Panc1 (cell line): Measurements from ENCODE around the gene ERN1. TPM values are rescaled to one million over a fixed set of nuclear protein-coding genes. Genes with fewer than 3 reads are reported as not detected.

Experiments
- ATAC-seq: fragments of 200-7000 bp; cut with Tn5 transposase; 2 replicates; pipeline ENCODE4 v1.9.1; 2020; ENCODE audit warnings: mild to moderate bottlenecking, moderate library complexity
- BruUV-seq: library from RNA; stranded (reverse); fragments of 400-500 nt; replicated peaks from 2 replicates; lab custom pipeline; 2021; lab: Mats Ljungman, UMichigan
- CTCF ChIA-PET: fragments of 300-600 bp; sonication (Branson Sonifier 250); formaldehyde crosslinking; loops from one replicate; lab custom pipeline; 2022; ENCODE audit warnings: antibody characterized with exemption; lab: Charles Lee
- POLR2A ChIA-PET: fragments of 300-600 bp; sonication (Branson Sonifier 250); formaldehyde crosslinking; loops from one replicate; lab custom pipeline; 2022; ENCODE audit warnings: antibody characterized with exemption; lab: Charles Lee
- DNase-seq: peaks from one replicate; pipeline ENCODE4 v3.0.0-alpha.2; 2010; ENCODE audit warnings: low read depth, low spot score
- H3K27ac ChIP-seq: 2 replicates; pipeline ENCODE4 v1.5.1; 2011; ENCODE audit warnings: mild to moderate bottlenecking, low read length, inconsistent platforms
- H3K27me3 ChIP-seq: fragments of 200-500 bp; sonication (Bioruptor generic); 2 replicates; pipeline ENCODE4 v1.6.0; 2014; ENCODE audit warnings: low read length, inconsistent platforms; ENCODE audit not compliant: control insufficient read depth, insufficient read depth
- H3K36me3 ChIP-seq: fragments of 200-500 bp; sonication (Bioruptor generic); 2 replicates; pipeline ENCODE4 v1.5.1; 2014; ENCODE audit warnings: inconsistent platforms, mild to moderate bottlenecking, low read length, moderate library complexity; ENCODE audit not compliant: control insufficient read depth, insufficient read depth
- H3K4me1 ChIP-seq: 2 replicates; pipeline ENCODE4 v1.5.1; 2011; ENCODE audit warnings: inconsistent platforms, mild to moderate bottlenecking, low read length, moderate library complexity; ENCODE audit not compliant: control insufficient read depth, insufficient read depth
- H3K4me3 ChIP-seq, 2 experiments: 2 replicates each; pipeline ENCODE4 v1.5.1; 2011 to 2012; ENCODE audit warnings: low read depth in 2 of 2, low read length in 2 of 2, mild to moderate bottlenecking in 2 of 2, inconsistent platforms in 1 of 2, moderate library complexity in 1 of 2
- H3K9me3 ChIP-seq: fragments of 200-500 bp; sonication (Bioruptor generic); 2 replicates; pipeline ENCODE4 v1.5.1; 2014; ENCODE audit warnings: low read depth, mild to moderate bottlenecking, inconsistent platforms, low read length, moderate library complexity; ENCODE audit not compliant: control insufficient read depth, insufficient read depth
- POLR2AphosphoS5 ChIP-seq: IDR thresholded peaks from 2 replicates; pipeline ENCODE4 v1.6.1; 2012; ENCODE audit warnings: mild to moderate bottlenecking, low read depth, low read length, moderate library complexity
- SIN3A ChIP-seq: IDR thresholded peaks from 2 replicates; pipeline ENCODE4 v1.6.1; 2012; ENCODE audit warnings: low read depth, mild to moderate bottlenecking, low read length, moderate library complexity, borderline replicate concordance; ENCODE audit not compliant: insufficient read depth
- TCF7L2 ChIP-seq: IDR thresholded peaks from 2 replicates; pipeline ENCODE4 v1.6.1; 2011; ENCODE audit warnings: mild to moderate bottlenecking, low read depth, low read length, inconsistent platforms
- in situ Hi-C: cut with HindIII; loops from 2 replicates; pipeline ENCODE4 v1.10.0; 2016; ENCODE audit warnings: low sequenced_read_pairs, low pct_unique_long_range_greater_than_20kb
- intact Hi-C: fragments of 100-400 bp; cut with micrococcal nuclease; formaldehyde crosslinking; loops from one replicate; pipeline ENCODE4 v1.10.0; 2022; ENCODE audit not compliant: unreplicated experiment
- total RNA-seq: library from RNA; stranded (reverse); gene quantifications from one replicate; pipeline ENCODE4 v1.2.1, GENCODE V29; 2021; ENCODE audit not compliant: unreplicated experiment
- TF ChIP-seq, protein P1 (sequence below): fragments of 450-650 bp; IDR thresholded peaks from 2 replicates; pipeline ENCODE4 v1.5.1; 2017; ENCODE audit warnings: mild to moderate bottlenecking
- TF ChIP-seq, protein P2 (sequence below), 2 experiments: IDR thresholded peaks; 2 replicates each; pipeline ENCODE4 v1.6.1; 2011 to 2012; ENCODE audit warnings: low read depth in 2 of 2, control low read depth in 1 of 2, low read length in 1 of 2, mild to moderate bottlenecking in 1 of 2, moderate library complexity in 1 of 2; ENCODE audit not compliant: insufficient read depth in 1 of 2

ERN1 gene
- total RNA-seq, 1 experiment from 2014 or later = 12.1 TPM

DNA sequence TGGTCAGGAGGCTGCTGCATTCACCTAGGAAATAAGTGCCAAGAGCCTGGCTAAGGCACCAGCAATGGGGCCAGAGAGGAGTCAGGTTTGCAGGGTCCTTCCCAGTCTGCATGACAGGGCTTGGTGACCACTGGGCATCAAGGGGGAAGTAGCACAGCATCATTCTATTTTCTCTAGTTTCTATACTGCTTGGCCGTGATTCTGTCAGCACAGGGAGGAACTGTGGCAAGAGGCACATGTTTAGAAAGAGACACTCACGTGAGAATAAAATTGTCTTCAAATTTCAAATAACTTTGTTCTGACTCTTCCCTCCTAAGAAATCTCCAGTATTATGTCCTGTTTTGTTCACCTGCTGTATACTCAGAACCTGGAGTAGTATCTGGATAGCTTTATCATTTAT is 37.8 kb downstream of the ERN1 start:
- BruUV-seq = no TSS peak
- ChIA-PET POLR2A (no interaction called here), CTCF (no interaction called here)
- Histone ChIP-seq H3K36me3 (no peaks in the 10 kb centered on the region), H3K4me3 (no peak overlapping the region), H3K4me1 (no peaks in the 10 kb centered on the region), H3K27ac (no peak overlapping the region), H3K9me3 (no peaks in the 10 kb centered on the region), H3K27me3 (no peaks in the 10 kb centered on the region)
- DNase-seq (no peak), ATAC-seq (no peak)
- in situ Hi-C loops (no loop called here), intact Hi-C loops (no loop called here)
- TF ChIP-seq POLR2AphosphoS5 (no peak), TCF7L2 (no peak), SIN3A (no peak)
- TF ChIP-seq, protein P1, sequence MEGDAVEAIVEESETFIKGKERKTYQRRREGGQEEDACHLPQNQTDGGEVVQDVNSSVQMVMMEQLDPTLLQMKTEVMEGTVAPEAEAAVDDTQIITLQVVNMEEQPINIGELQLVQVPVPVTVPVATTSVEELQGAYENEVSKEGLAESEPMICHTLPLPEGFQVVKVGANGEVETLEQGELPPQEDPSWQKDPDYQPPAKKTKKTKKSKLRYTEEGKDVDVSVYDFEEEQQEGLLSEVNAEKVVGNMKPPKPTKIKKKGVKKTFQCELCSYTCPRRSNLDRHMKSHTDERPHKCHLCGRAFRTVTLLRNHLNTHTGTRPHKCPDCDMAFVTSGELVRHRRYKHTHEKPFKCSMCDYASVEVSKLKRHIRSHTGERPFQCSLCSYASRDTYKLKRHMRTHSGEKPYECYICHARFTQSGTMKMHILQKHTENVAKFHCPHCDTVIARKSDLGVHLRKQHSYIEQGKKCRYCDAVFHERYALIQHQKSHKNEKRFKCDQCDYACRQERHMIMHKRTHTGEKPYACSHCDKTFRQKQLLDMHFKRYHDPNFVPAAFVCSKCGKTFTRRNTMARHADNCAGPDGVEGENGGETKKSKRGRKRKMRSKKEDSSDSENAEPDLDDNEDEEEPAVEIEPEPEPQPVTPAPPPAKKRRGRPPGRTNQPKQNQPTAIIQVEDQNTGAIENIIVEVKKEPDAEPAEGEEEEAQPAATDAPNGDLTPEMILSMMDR = no peak
- TF ChIP-seq, protein P2, sequence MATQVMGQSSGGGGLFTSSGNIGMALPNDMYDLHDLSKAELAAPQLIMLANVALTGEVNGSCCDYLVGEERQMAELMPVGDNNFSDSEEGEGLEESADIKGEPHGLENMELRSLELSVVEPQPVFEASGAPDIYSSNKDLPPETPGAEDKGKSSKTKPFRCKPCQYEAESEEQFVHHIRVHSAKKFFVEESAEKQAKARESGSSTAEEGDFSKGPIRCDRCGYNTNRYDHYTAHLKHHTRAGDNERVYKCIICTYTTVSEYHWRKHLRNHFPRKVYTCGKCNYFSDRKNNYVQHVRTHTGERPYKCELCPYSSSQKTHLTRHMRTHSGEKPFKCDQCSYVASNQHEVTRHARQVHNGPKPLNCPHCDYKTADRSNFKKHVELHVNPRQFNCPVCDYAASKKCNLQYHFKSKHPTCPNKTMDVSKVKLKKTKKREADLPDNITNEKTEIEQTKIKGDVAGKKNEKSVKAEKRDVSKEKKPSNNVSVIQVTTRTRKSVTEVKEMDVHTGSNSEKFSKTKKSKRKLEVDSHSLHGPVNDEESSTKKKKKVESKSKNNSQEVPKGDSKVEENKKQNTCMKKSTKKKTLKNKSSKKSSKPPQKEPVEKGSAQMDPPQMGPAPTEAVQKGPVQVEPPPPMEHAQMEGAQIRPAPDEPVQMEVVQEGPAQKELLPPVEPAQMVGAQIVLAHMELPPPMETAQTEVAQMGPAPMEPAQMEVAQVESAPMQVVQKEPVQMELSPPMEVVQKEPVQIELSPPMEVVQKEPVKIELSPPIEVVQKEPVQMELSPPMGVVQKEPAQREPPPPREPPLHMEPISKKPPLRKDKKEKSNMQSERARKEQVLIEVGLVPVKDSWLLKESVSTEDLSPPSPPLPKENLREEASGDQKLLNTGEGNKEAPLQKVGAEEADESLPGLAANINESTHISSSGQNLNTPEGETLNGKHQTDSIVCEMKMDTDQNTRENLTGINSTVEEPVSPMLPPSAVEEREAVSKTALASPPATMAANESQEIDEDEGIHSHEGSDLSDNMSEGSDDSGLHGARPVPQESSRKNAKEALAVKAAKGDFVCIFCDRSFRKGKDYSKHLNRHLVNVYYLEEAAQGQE (IDR thresholded peaks at IDR 0.05; ENCODE audit: insufficient read depth in 1 of 2, low read depth in 2 of 2, low read length in 1 of 2) = no peak

DNA sequence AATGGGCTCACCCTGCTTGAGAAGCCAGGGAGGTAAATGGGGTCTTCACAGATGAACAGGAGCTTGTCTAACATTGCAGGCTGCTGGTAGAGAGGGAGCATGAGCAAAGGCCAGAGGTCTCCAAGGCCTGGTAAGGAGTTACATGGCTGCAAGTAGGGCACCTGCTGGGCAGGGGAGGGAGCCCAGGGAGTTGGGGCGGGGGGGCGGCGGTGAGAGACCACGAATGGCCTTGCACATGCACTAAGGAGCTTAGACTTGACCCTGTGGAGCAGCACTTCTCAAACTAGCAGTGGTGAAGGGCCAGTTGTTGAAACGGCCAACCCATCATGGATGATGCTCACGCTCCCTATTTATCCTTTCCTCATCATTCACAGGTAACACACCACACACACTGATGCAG is 38.4 kb downstream of the ERN1 start:
- intact Hi-C loops (no loop called here), in situ Hi-C loops (no loop called here)
- H3K27me3 ChIP-seq = no peaks in the 10 kb centered on the region
- POLR2A ChIA-PET = no interaction called here
- H3K9me3 ChIP-seq = no peaks in the 10 kb centered on the region
- TF ChIP-seq SIN3A (no peak), TCF7L2 (no peak), POLR2AphosphoS5 (no peak)
- TF ChIP-seq, protein P2 (IDR thresholded peaks at IDR 0.05; ENCODE audit: insufficient read depth in 1 of 2, low read depth in 2 of 2, low read length in 1 of 2) = no peak
- TF ChIP-seq, protein P1 = no peak
- no peak for ATAC-seq
- no TSS peak for BruUV-seq
- DNase-seq = no peak
- CTCF ChIA-PET = no interaction called here
- H3K36me3 ChIP-seq = no peaks in the 10 kb centered on the region
- no peak overlapping the region for H3K4me3 ChIP-seq
- H3K27ac ChIP-seq = no peak overlapping the region
- H3K4me1 ChIP-seq = no peaks in the 10 kb centered on the region
